CD4-positive, alpha-beta T cell treated with Interleukin-6 for 4 hours (primary cell): ENCODE measurements around the gene GALP.
"Not testable (repeated sequence)": the region's sequence is repeated elsewhere in the genome, so short reads cannot be mapped to it uniquely, and the experiment has no call there.

Experiments used
- DNase-seq: peaks from one replicate; pipeline ENCODE4 v3.0.0-alpha.2; 2020; ENCODE audit warnings: mixed read lengths

GALP gene

DNA sequence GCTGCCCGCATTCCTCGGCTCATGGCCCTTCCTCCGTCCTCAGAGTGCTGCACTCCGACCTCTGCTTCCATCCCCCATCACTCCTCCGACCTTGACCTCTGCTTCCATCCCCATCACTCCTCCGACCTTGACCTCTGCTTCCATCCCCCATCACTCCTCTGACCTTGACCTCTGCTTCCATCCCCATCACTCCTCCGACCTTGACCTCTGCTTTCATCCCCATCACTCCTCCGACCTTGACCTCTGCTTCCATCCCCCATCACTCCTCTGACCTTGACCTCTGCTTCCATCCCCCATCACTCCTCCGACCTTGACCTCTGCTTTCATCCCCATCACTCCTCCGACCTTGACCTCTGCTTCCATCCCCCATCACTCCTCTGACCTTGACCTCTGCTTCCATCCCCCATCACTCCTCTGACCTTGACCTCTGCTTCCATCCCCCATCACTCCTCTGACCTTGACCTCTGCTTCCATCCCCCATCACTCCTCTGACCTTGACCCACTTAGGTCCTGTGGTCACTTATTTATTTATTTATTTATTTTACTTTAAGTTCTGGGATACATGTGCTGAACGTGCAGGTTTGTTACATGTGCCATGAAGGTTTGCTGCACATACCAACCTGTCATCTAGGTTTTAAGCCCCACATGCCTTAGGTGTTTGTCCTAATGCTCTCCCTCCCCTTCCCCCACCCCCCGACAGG, 26.7 kb upstream of the GALP start:
- not testable (repeated sequence) for DNase-seq

DNA sequence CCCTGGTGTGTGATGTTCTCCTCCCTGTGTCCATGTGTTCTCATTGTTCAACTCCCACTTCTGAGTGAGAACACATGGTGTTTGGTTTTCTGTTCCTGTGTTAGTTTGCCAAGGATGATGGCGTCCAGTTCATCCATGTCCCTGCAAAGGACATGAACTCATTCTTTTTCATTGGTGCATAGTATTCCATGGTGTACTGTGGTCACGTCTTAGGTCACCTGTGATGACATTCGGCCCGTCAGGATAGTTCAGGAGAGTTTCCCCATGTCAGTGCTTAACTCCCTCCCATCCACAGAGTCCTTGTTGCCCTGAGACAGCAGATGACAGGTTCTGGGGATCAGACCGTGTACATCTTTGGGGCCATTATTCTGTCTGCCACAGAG, 26.2 kb upstream of the GALP start:
- no peak for DNase-seq

DNA sequence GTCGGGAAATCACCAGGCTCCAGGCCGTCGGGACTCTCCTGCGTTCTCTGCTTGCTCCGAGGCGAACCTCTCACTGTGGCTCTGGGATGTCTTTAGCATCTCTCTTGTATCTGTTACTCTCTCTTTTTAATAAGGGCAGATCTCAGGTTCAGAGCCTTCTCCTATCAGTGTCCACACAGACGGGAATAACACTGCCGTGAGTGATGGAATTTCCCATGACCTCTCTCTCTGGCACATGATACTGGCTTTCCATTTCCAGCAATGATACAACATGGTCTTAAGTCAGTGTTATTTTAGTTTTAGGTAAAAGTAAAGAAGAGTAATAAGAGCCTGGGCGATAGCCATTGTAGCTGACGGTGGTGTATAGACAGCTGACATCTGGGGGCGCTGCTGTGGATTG, 25.4 kb upstream of the GALP start:
- no peak for DNase-seq

DNA sequence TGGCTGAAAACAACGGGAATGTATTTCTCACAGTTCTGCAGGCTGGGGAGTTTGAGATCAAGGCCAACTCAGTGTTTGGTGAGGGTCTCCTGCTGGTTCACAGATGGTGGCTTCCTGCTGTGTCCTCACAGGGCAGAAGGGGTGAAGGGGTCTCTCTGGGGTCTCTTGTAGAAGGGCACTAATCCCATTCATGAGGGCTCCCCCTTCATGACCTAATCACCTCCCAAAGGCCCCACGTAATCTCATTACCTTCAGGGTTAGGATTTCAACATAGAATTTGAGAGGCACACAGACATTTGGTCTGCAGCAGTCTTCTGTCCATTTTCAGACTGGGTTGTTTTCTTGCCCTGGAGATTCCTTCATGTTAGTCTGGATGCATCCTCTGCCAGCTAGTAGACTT, 23.2 kb upstream of the GALP start:
- no peak for DNase-seq

DNA sequence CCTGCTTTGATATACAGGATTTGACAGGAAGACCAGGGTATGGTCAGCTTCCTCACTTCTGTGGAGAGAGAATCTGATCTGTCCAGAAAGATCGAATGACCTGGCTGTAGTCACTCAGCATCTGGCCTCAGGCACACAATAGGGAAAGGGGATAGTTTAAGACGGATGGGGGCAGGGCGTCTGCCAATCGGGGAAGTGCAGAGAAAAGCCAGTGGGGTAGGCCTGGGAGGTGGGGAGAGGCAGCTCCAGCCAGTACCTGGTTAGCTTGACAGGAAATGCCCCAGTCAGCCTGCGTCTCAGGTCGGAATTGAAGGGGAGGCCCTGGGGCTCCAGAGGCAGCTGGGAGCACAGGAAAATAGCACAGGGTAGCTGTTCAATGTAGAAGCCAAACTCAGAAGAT, 22.3 kb upstream of the GALP start:
- no peak for DNase-seq

DNA sequence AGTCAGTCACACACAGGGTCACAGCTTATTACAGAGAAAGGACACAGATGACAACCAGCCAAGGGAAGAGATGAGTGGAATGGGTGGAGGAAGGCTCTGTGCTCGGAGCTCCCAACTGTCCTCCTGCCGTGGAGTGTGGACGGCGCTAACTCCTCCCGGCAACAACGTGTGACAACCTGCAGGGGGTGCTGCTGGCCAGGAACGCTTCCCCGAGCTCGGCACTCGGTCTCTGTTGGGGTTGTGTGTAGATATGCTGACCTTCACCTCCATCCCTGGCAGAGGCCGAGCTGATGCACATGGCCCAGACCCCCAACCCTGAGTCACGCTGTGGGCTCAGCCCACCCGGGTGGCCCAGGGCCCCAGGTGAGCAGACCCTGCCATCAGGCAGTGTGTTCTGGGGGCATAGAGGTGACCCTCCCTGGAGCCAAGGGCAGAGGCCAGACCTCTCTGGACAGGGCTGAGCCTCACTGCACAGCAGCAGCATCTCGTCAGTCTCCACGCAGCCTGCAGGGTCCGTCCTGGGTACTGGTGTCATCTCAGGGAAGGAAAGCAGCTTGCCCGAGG, 20.6 kb upstream of the GALP start:
- DNase-seq, result no peak

DNA sequence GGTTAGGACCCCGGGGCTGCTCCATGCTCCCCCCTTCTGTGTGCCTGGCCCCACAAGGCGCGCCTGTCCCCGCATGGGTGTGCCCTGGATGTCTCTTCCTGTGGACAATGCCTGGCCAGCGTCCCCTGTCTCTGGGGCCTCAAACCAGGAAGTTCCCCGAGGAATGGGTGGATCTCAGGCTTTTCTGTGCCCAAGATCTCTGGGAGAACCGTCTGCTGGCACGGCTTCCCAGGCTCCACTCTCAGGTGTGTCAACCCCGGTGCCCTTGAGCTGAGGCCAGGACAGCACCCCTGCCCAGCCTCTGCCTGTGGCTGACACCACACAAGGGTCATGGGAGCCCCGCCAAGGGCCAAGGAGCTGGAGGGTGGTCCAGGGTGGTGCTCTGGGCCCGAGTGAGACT, 19.0 kb upstream of the GALP start:
- DNase-seq, result no peak

DNA sequence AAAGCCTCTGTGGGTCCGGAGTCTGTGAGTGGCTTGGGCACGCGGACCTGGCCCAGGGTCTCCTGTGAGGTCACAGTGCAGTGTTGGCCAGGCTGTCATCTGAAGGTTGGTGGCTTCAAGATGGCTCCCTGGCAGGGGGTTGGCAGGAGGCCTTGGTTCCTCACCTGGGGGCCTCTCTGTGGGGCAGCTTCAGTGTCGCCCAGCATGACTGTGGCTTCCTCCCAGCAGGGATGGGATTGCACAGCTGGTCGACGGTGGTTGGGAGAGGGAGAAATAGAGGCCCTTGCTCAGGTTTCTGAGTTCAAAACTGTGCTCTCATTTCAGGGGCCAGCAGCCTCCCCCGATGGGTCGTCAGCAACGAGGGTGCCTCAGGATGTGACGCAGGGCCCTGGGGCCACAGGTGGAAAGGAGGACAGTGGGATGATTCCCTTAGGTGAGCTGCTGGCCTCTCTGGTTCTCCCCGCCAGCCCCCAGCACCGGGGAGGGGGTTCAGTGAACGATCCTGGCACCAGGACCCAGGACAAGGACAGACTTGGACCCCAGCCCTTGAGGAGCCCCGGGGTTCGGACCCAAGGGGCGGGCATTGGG, 17.5 kb upstream of the GALP start:
- DNase-seq, result no peak

DNA sequence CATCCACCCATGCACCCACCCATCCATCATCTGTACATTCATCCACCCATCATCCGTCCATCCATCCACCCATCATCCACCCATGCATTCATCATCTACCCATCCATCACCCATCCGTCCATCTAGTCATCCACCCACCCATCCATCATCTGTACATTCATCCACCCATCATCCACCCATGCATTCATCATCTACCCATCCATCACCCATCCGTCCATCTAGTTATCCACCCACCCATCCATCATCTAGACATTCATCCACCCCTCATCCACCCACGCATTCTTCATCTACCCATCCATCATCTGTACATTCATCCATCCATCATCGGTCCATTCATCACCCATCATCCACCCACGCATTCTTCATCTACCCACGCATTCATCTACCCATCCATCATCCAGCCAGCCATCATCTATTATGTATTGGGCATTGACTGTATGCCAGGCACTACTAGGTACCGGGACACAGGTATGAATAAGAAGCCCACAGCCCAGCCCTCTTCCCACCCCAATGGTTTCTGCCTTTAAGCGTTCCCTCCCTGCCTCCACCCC, 16.7 kb upstream of the GALP start:
- DNase-seq, result no peak

DNA sequence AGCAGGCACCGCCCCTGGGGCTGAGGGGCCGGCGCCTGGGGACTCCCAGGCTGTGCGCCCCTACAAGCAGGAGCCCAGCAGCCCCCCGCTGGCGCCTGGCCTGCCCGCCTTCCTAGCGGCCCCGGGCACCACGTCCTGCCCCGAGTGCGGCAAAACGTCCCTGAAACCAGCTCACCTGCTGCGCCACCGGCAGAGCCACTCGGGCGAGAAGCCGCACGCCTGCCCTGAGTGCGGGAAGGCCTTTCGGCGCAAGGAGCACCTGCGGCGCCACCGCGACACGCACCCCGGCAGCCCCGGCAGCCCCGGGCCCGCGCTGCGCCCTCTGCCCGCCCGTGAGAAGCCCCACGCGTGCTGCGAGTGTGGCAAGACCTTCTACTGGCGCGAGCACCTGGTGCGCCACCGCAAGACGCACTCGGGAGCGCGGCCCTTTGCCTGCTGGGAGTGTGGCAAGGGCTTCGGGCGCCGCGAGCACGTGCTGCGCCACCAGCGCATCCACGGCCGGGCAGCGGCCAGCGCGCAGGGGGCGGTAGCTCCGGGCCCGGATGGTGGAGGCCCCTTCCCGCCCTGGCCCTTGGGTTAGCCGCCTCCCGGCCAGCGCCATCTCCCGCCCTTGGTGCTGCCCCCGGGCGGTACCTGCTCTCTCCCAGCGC, 16.1 kb upstream of the GALP start:
- no peak for DNase-seq

DNA sequence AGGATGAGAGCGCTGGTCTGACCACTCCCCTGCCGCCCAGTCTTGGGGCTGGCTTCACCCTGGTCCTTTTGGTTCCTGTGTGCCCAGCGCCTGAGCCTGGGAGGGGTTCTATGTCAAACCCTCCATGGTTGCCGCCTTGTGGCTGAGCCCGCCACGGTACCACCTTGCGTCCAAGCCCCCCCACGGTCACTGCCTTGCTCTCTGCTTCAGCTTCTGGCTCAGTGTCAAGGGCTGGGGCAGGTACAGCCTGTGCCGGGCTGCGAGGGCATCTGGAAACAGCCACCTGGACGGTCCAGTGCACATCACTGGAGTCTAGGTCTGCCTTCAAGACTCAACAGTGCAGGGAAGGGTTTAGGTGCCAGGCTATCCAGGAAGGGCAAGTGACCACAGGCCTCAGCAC, 14.3 kb upstream of the GALP start:
- DNase-seq, result no peak

DNA sequence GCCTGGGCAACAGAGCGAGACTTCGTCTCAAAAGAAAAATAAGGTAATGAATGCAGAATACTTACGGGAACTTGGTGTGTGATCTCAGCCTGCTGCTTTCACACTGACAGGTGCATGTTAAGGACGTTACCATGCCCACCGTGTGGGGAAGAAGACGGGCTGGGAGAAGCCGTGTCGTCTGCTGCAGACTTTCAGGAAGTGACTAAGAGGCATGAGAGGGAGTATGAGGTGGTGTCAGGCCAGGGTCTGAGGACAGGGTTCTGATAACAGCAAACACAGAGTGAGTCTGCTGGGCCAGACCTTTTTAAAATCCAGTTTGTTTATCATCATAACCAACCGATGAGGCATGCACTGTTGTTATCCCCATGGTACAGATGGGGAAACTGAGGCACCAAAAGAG, 13.6 kb upstream of the GALP start:
- peak; percentile 13 for DNase-seq

DNA sequence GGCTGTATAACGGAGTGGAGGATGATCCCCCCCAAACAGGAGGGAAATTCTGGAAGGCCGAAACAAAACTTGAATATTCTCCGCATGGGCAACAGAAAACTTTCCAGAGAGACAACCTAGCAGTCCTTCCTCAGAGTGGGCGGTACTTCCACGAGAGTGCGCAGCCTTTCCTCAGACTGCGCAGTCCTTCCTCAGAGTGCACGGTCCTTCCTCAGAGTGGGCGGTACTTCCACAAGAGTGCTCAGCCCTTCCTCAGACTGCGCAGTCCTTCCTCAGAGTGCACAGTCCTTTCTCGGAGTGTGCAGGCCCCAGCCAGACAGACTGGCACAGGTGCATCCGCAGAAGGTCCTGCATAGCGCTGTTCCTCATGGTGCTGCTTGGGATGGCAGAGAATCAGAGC, 12.7 kb upstream of the GALP start:
- no peak for DNase-seq

DNA sequence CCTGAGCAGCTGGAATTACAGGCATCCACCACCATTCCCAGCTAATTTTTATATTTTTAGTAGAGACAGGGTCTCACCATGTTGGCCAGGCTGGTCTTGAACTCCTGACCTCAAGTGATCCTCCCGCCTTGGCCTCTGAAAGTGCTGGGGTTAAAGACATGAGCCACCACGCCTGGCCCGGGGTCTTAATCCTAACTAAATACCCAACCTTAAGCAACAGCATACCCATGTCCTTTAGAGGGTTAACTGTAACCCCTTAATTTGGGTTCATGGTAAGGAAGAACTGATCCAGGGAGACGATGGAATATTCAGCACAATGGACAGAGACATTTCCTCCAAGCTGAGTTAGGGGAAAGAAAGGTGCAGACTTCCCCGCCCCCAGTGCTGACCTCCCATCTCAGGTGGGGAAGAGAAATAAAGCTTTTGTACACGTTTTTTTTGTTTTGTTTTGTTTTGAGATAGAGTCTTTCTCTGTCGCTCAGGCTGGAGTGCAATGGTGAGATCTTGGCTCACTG, 8.7 kb upstream of the GALP start:
- DNase-seq, result no peak

DNA sequence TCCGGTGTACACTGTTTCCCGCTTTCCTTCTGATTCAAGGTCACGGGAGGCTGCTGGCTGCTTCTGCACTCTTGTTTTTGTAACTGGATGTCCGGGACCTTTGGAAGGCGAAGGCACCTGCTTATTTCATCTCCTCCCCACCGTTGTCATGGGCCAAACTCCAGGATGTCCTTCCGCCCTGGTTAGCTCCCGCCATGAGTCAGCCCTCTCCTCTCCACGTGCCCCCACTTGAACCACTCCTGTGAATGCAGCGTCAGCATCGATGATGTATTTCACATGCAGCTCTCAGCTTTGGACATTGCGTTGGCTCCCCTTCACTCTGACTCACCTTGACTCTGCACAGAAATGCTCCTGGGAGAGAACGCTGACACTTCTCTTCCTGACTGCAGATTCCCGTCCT, 5.5 kb upstream of the GALP start:
- no peak for DNase-seq

DNA sequence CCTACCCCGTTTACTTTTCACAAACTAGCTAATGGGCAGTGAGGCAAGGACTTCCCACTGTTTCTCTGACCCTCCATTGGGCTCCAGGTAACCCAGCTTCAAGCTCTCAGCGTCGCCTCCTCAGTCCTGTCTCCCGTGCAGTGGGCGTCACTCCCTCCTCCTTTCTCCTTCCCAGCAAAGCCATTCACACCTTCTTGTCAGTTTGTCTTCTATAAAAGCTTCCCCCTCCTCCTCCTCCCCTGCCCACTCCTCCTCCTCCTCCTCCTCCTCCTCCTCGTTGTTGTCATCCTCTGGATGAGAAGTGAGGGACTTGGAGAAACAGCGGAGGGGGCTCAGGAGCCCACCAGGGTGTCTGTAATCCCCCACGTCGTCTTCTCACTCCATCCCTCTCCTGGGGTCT, 1.7 kb upstream of the GALP start:
- DNase-seq, result no peak

DNA sequence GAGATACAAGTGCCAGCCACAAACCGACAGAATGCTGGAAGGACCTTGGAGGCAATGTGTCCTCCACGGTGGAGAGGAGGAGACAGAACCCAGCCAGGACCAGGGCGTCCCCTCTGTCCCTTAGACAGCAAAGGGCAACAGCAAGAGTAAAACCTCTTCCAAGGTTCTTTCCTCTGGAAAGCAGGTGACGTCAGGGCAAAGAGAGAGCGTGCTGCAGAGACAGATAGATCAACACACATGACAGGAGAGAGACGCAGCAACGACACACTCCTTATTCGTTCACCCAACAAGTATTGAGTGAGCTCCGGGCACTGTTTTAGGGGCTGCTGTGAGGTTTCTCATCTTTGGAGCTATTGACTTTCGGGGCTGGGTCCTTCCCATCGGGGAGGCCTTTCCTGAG, 1.3 kb upstream of the GALP start:
- DNase-seq, result no peak

DNA sequence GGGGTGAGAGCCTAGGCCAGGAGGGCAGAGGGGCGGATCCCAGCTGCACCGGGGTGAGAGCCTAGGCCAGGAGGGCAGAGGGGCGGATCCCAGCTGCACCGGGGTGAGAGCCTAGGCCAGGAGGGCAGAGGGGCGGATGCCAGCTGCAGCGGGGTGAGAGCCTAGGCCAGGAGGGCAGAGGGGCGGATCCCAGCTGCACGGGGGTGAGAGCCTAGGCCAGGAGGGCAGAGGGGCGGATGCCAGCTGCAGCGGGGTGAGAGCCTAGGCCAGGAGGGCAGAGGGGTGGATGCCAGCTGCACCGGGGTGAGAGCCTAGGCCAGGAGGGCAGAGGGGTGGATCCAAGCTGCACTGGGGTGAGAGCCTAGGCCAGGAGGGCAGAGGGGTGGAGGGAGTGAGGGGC, 502 bp downstream of the GALP start:
- not testable (repeated sequence) for DNase-seq

DNA sequence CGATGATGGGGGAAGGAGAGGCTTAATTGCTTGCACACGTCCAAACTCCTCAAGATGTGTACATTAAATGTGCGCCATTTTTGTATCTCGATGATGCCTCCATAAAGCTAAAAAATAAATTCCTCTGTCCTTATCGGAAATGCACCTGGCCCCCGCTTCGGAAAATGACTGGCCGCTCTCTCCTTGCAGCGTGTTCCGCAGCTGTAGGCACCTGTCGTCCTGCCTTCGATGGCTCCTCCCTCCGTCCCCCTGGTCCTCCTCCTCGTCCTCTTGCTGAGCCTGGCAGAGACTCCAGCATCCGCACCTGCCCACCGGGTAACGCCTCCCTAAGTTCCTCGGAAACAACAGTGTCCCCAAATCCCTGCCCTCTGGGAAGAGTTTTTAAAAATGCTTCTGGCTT, 1.1 kb downstream of the GALP start:
- no peak for DNase-seq

DNA sequence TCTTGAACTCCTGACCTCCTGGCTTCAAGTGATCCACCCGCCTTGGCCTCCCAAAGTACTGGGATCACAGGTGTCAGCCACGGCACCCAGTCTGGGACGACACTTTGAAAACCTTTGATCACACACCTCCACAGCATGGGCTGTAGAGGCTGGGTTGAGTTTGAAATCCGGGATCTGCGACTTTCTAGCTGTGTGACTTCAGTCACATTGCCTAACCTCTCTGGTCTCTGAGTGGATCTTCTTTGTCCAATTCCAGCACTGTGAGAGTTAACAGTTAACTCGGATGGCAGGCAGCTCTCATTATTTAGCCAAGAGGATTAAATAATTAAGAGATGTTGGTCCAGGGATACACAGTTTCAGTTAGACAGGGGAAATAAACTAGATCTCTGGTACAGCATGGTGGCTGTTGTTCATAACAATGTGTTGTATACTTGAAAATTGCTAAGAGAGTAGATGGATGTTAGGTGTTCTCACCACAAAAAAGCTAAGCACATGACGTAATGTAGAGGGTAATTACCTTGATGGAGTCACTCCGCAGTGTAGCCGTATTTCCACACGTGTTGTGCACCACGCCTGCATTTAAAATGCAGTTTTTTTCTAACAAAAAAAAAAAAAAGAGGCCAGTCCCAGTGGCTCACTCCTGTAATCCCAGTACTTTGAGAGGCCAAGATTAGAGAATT, 1.9 kb downstream of the GALP start:
- DNase-seq, result no peak

DNA sequence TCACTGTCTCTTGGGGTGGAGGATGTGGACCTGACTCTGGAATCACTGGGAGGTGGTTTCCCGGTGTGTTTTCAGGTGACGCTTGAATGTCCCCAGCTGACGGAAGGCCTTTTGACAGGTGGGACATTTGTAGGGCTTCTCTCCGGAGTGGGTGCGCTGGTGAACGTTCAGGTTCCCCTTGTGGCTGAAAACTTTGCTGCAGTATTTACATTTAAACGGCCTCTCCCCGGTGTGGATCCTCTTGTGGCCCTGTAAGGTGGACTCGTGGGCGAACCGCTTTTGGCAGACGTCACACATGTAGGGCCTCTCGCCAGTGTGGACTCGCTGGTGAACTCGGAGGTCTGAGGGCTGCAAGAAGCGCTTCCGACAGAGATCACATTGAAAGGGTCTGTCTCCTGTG, 14.0 kb downstream of the GALP start:
- no peak for DNase-seq

DNA sequence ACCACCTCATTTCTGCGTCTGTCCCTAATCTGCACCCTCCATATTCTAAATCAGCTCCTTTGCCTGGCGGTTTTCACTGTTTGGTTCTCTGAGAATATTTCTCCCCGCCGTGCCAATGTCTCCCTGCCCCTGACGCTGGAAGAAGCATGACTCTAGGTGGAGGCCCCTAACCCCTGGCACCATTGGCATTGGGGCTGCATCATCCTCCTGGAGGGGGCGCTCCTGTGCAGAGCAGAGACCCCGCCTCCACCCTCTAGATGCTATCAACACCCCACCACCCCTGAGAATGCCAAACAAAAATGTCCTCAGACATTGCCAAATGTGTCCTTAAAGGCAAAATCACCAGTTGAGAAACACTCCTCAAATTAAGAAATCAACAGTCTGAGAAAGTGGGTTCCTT, 15.3 kb downstream of the GALP start:
- DNase-seq, result no peak

DNA sequence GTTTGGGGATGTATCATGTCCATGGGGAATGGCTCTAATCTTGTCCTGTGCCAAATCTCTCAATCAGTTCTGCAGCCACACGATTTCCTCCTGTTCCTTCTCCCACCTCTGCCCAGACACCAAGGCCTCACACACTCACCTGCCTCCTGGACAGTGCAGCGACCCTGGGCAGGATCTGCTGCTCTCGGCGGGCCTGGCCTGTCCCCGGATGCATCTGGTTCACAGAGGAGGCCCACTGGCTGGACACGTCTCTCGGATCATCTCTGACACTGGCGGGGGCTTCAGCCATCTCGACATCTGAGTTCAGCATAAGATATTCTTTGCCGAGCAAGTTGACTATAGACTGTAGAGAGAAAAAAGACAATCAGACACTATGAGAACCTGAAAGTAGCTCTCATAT, 15.9 kb downstream of the GALP start:
- no peak for DNase-seq
